ENCODE measurements around the gene PNN.
"Not testable (repeated sequence)": the region's sequence is repeated elsewhere in the genome, so short reads cannot be mapped to it uniquely, and the experiment has no call there.

PNN gene

DNA sequence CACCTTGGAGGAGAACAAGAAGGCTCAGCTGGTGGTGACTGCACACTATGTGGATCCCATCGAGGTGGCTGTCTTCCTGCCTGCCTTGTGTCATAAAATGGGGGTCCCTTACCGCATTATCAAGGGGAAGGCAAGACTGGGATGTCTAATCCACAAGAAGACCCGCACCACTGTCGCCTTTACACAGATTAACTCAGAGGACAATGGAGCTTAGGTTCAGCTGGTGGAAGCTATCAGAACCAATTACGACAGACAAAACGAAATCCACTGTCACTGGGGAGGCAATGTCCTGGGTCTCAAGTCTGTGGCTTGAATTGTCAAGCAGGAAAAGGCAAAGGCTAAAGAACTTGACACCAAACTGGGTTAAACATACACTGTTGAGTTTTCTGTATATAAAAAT is 17.6 kb upstream of the PNN start:
- no peak for DNase-seq (ENCODE audit: low read depth)
- TF ChIP-seq, protein P1, sequence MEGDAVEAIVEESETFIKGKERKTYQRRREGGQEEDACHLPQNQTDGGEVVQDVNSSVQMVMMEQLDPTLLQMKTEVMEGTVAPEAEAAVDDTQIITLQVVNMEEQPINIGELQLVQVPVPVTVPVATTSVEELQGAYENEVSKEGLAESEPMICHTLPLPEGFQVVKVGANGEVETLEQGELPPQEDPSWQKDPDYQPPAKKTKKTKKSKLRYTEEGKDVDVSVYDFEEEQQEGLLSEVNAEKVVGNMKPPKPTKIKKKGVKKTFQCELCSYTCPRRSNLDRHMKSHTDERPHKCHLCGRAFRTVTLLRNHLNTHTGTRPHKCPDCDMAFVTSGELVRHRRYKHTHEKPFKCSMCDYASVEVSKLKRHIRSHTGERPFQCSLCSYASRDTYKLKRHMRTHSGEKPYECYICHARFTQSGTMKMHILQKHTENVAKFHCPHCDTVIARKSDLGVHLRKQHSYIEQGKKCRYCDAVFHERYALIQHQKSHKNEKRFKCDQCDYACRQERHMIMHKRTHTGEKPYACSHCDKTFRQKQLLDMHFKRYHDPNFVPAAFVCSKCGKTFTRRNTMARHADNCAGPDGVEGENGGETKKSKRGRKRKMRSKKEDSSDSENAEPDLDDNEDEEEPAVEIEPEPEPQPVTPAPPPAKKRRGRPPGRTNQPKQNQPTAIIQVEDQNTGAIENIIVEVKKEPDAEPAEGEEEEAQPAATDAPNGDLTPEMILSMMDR (IDR thresholded peaks at IDR 0.05; ENCODE audit: control insufficient read depth, extremely low read depth, insufficient read depth): no peak
- no peak overlapping the region for H3K4me3 ChIP-seq (ENCODE audit: low read depth, low read length)

DNA sequence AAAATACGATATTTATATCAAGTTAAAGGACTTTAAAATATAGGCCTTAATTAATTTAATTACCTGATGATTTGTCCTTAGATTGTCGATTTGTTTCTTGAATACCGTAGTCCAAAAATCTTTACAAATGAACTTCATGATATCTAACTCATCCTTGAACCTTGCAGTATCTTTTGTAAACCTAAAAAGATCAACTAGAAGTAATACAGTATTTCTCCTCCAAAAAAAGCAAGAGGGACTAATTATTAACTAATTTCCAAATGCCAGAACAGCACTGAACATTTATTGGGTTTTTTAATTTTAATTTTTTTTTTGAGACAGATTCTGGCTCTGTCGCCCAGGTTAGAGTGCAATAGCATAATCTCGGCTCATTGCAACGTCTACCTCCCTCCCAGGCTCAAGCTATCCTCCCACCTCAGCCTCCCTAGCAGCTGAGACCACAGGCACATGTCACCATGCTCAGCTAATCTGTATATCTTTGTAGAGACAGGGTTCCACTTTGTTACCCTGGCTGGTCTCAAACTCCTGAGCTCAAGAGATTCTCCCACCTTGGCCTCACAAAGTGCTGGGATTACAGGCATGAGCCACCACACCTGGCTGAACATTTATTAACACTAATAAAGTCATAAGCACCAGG is 16.7 kb upstream of the PNN start:
- TF ChIP-seq, protein P1 (IDR thresholded peaks at IDR 0.05; ENCODE audit: control insufficient read depth, extremely low read depth, insufficient read depth): no peak
- no peak for DNase-seq (ENCODE audit: low read depth)
- H3K4me3 ChIP-seq (ENCODE audit: low read depth, low read length): no peak overlapping the region

DNA sequence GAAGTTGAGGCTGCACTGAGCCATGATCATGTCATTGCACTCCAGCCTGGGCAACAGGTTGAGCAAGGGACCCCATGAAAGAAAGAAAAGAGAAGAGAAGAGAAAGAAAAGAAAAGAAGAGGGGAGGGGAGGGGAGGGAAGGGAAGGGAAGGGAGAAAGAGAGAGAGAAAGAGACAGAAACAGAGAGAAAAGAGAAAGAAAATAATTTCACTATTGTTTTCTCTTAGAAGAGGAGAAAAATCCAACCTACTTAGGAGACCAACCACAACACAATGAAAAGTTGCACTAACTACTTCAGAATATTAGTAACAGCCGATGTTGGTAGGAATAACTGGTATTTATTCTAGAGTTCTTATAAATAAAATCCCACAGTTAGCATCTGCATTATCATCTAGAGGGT is 14.6 kb upstream of the PNN start:
- DNase-seq (ENCODE audit: low read depth): no peak
- H3K4me3 ChIP-seq (ENCODE audit: low read depth, low read length): no peak overlapping the region
- TF ChIP-seq, protein P1 (IDR thresholded peaks at IDR 0.05; ENCODE audit: control insufficient read depth, extremely low read depth, insufficient read depth): no peak

DNA sequence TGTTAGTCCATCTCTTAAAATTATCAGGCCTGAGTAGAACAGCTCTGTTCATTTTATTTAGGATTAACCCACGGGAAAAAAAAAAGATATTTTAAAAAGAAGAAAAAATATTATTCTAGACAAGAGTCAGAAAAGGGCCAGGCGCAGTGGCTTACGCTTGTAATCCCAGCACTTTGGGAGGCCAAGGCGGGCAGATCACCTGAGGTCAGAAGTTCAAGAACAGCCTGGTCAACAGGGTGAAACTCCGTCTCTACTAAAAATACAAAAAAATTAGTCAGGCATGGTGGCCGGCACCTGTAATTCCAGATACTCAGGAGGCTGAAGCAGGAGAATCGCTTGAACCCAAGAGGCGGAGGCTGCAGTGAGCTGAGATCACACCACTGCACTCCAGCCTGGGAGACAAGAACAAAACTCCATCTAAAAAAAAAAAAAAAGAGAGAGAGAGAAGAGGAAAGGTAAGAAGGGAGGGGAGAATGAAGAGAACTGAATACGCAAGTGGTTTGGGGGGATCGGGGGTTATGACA is 7.2 kb upstream of the PNN start:
- not testable (repeated sequence) for DNase-seq (ENCODE audit: low read depth); H3K4me3 ChIP-seq (ENCODE audit: low read depth, low read length)

DNA sequence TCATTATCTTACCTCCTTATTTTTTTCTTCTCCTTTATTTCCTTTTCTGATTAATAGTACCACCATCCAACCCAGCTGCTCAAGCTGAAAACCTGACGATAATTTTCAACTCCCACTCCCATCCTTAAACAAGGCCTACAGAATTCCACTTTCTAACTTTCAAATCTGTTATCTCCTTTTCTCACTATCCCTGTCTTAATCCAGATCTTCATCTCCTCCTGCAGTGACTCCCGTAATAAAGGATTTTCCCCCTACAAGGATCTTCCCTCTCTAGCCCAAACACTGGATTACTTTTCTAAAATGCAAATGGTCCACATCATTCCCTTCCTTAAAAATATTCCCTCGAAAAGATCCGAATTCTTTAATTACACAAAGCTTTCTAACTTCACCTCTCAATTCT is 6.5 kb upstream of the PNN start:
- TF ChIP-seq, protein P1 (IDR thresholded peaks at IDR 0.05; ENCODE audit: control insufficient read depth, extremely low read depth, insufficient read depth): no peak
- DNase-seq (ENCODE audit: low read depth): no peak
- peak overlapping the region; percentile 94 for H3K4me3 ChIP-seq (ENCODE audit: low read depth, low read length)

DNA sequence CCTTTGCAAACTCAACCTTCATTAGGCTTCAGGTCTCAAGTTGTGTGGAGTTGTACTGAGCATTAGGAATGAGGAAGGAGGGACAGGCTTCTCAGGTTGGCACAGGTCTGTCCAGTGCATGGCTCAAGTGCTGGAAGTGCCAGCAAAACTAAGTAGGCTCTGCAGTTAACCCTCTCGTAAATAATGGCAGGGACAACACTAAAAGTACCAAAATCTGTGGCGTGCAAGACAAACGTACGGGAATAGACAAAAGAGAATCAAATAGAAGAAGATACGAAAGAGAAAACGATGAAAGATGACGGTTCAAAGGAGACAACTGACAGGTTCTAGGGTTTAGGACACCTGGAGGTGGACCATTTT is 5.5 kb upstream of the PNN start:
- DNase-seq (ENCODE audit: low read depth): peak; percentile 28
- H3K4me3 ChIP-seq (ENCODE audit: low read depth, low read length): peak overlapping the region; percentile 94
- TF ChIP-seq, protein P1 (IDR thresholded peaks at IDR 0.05; ENCODE audit: control insufficient read depth, extremely low read depth, insufficient read depth): no peak

DNA sequence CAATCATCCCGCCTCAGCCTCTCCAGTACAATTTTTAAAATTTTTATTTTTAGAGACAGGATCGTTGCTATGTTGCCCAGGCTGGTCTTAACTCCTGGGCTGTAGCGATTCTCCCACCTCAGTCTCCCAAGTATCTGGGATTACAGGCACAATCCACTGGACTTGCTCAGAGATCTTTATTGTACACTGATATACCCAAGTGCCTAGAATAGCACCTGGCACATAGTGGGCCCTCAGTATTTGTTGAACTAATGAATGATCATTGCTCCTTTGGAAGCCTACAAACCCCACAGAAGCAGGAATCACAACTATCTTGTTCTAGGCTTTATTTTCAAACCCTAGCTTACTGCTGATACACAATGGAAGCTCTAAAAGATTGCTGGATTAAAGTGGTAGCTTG is 1.9 kb upstream of the PNN start:
- no peak for DNase-seq (ENCODE audit: low read depth)
- TF ChIP-seq, protein P1 (IDR thresholded peaks at IDR 0.05; ENCODE audit: control insufficient read depth, extremely low read depth, insufficient read depth): no peak
- no peak overlapping the region for H3K4me3 ChIP-seq (ENCODE audit: low read depth, low read length)
